Natural killer cell treated with Interleukin-12 subunit alpha and Interleukin-12 subunit beta and Interleukin-15 and Interleukin-18, amount 100 ng/mL, for 72 hours (primary cell): Measurements from ENCODE around the gene MAP7D1. TPM values are rescaled to one million over a fixed set of nuclear protein-coding genes. Genes with fewer than 3 reads are reported as not detected.

Source experiments
- ATAC-seq, 2 donors: fragments of 150-1000 bp; cut with Tn5 transposase in 1 of 2; sonication (Bioruptor Pico), chemical (Tn5 transposase) in 1 of 2; 2 replicates each; pipeline ENCODE4 v1.10.0; 2021
- DNase-seq: peaks from one replicate; pipeline ENCODE4 v3.0.0; 2022; ENCODE audit warnings: low spot score
- H3K27ac Mint-ChIP-seq, 2 donors: 1 replicate in 1 of 2; 2 replicates in 1 of 2; pipeline ENCODE4 v1.8.0; 2022; ENCODE audit warnings: mixed read lengths in 2 of 2, mild to moderate bottlenecking in 1 of 2, moderate library complexity in 1 of 2
- H3K27me3 Mint-ChIP-seq, 2 donors: 1 replicate in 1 of 2; 2 replicates in 1 of 2; pipeline ENCODE4 v1.8.0; 2022; ENCODE audit warnings: mixed read lengths in 2 of 2
- H3K36me3 Mint-ChIP-seq: one replicate; pipeline ENCODE4 v1.8.0; 2022; ENCODE audit warnings: mixed read lengths
- H3K4me1 Mint-ChIP-seq, 2 donors: 1 replicate in 1 of 2; 2 replicates in 1 of 2; pipeline ENCODE4 v1.8.0; 2022; ENCODE audit warnings: low read depth in 2 of 2, mixed read lengths in 2 of 2, mild to moderate bottlenecking in 1 of 2
- H3K4me3 Mint-ChIP-seq: one replicate; pipeline ENCODE4 v1.8.0; 2022; ENCODE audit warnings: mixed read lengths
- H3K9me3 Mint-ChIP-seq: 2 replicates; pipeline ENCODE4 v1.8.0; 2022; ENCODE audit warnings: mixed read lengths
- total RNA-seq, 2 donors: library from RNA; stranded (reverse); gene quantifications; one replicate each; pipeline ENCODE4 v1.2.3, GENCODE V29; 2022

Gene MAP7D1
- total RNA-seq, 2 donors from 2014 or later = 153 to 196 TPM

- no peak overlapping the region for H3K4me3 Mint-ChIP-seq
- peaks cover 0 to 4% of the 10 kb centered on the region in 2 donors for H3K4me1 Mint-ChIP-seq
- H3K27me3 Mint-ChIP-seq = no peaks in the 10 kb centered on the region
- H3K9me3 Mint-ChIP-seq = no peaks in the 10 kb centered on the region
- peak; percentile 68 to 73 for ATAC-seq
- peaks cover 5% of the 10 kb centered on the region for H3K36me3 Mint-ChIP-seq
- H3K27ac Mint-ChIP-seq = no peak overlapping the region
- DNase-seq = no peak
Measured at GRCh38 chr1:36134505-36135329, 21.2 kb upstream of the MAP7D1 start.

- Mint-ChIP-seq H3K4me1 (peaks cover 0 to 7% of the 10 kb centered on the region in 2 donors), H3K36me3 (peaks cover 5% of the 10 kb centered on the region), H3K9me3 (no peaks in the 10 kb centered on the region), H3K4me3 (no peak overlapping the region), H3K27ac (no peak overlapping the region), H3K27me3 (no peaks in the 10 kb centered on the region)
- no peak for ATAC-seq
- no peak for DNase-seq
Measured at GRCh38 chr1:36135330-36135667, 20.7 kb upstream of the MAP7D1 start.

- Mint-ChIP-seq H3K4me3 (no peak overlapping the region), H3K27me3 (no peaks in the 10 kb centered on the region), H3K27ac (no peak overlapping the region), H3K4me1 (peaks cover 0 to 7% of the 10 kb centered on the region in 2 donors), H3K36me3 (peaks cover 5% of the 10 kb centered on the region), H3K9me3 (no peaks in the 10 kb centered on the region)
- ATAC-seq (no peak), DNase-seq (no peak)
Measured at GRCh38 chr1:36135796-36136195, 20.2 kb upstream of the MAP7D1 start.

- H3K27ac Mint-ChIP-seq = no peak overlapping the region
- no peak for ATAC-seq
- no peaks in the 10 kb centered on the region for H3K27me3 Mint-ChIP-seq
- peaks cover 5% of the 10 kb centered on the region for H3K36me3 Mint-ChIP-seq
- no peaks in the 10 kb centered on the region for H3K9me3 Mint-ChIP-seq
- no peak overlapping the region for H3K4me3 Mint-ChIP-seq
- peaks cover 0 to 7% of the 10 kb centered on the region in 2 donors for H3K4me1 Mint-ChIP-seq
- DNase-seq = no peak
Measured at GRCh38 chr1:36136535-36136934, 19.4 kb upstream of the MAP7D1 start.

GRCh38 chr1:36137226-36137625 lies 18.7 kb upstream of the MAP7D1 start:
- H3K27me3 Mint-ChIP-seq = no peaks in the 10 kb centered on the region
- no peaks in the 10 kb centered on the region for H3K9me3 Mint-ChIP-seq
- H3K4me3 Mint-ChIP-seq = no peak overlapping the region
- peaks cover 5% of the 10 kb centered on the region for H3K36me3 Mint-ChIP-seq
- no peak for DNase-seq
- peaks cover 0 to 7% of the 10 kb centered on the region in 2 donors for H3K4me1 Mint-ChIP-seq
- no peak overlapping the region for H3K27ac Mint-ChIP-seq
- ATAC-seq = no peak

GRCh38 chr1:36137776-36138175 lies 18.2 kb upstream of the MAP7D1 start:
- Mint-ChIP-seq H3K9me3 (no peaks in the 10 kb centered on the region), H3K4me1 (peaks cover 0 to 7% of the 10 kb centered on the region in 2 donors), H3K4me3 (no peak overlapping the region), H3K27me3 (no peaks in the 10 kb centered on the region), H3K36me3 (peaks cover 5% of the 10 kb centered on the region), H3K27ac (no peak overlapping the region)
- DNase-seq (no peak), ATAC-seq (no peak)

- Mint-ChIP-seq H3K36me3 (peaks cover 5% of the 10 kb centered on the region), H3K27ac (peak overlapping the region in 1 of 2 donors; percentile 3)
Measured at GRCh38 chr1:36139521-36139920, 16.4 kb upstream of the MAP7D1 start.

GRCh38 chr1:36142121-36142520 lies 13.8 kb upstream of the MAP7D1 start:
- peak overlapping the region in 1 of 2 donors; percentile 10 for H3K27ac Mint-ChIP-seq
- DNase-seq = no peak
- H3K4me1 Mint-ChIP-seq = peaks cover 15 to 18% of the 10 kb centered on the region in 2 donors
- H3K9me3 Mint-ChIP-seq = no peaks in the 10 kb centered on the region
- H3K27me3 Mint-ChIP-seq = no peaks in the 10 kb centered on the region
- H3K4me3 Mint-ChIP-seq = no peak overlapping the region
- peaks cover 5% of the 10 kb centered on the region for H3K36me3 Mint-ChIP-seq
- ATAC-seq = no peak

More at GRCh38 chr1:36139521-36139920, 16.4 kb upstream of the MAP7D1 start:
- Mint-ChIP-seq H3K4me1 (peaks cover 10 to 15% of the 10 kb centered on the region in 2 donors), H3K27me3 (no peaks in the 10 kb centered on the region), H3K9me3 (no peaks in the 10 kb centered on the region), H3K4me3 (no peak overlapping the region)
- no peak for ATAC-seq
- no peak for DNase-seq

- ATAC-seq (no peak), DNase-seq (no peak)
- peaks cover 24 to 25% of the 10 kb centered on the region in 2 donors for H3K4me1 Mint-ChIP-seq
- H3K9me3 Mint-ChIP-seq = no peaks in the 10 kb centered on the region
- no peak overlapping the region for H3K27ac Mint-ChIP-seq
- H3K36me3 Mint-ChIP-seq = peaks cover 5% of the 10 kb centered on the region
- no peaks in the 10 kb centered on the region for H3K27me3 Mint-ChIP-seq
- no peak overlapping the region for H3K4me3 Mint-ChIP-seq
Measured at GRCh38 chr1:36143424-36143823, 12.5 kb upstream of the MAP7D1 start.

GRCh38 chr1:36144413-36144812 lies 11.5 kb upstream of the MAP7D1 start:
- Mint-ChIP-seq H3K4me1 (peaks cover 26 to 30% of the 10 kb centered on the region in 2 donors), H3K27ac (no peak overlapping the region), H3K27me3 (no peaks in the 10 kb centered on the region), H3K4me3 (no peak overlapping the region), H3K36me3 (peaks cover 4% of the 10 kb centered on the region), H3K9me3 (no peaks in the 10 kb centered on the region)
- no peak for ATAC-seq
- DNase-seq = no peak

GRCh38 chr1:36148821-36149236 lies 7.1 kb upstream of the MAP7D1 start:
- H3K4me1 Mint-ChIP-seq = peaks cover 50 to 55% of the 10 kb centered on the region in 2 donors
- no peaks in the 10 kb centered on the region for H3K36me3 Mint-ChIP-seq
- ATAC-seq (no peak), DNase-seq (no peak)
- H3K4me3 Mint-ChIP-seq = peak overlapping the region; percentile 94
- peak overlapping the region; percentile 92 to 97 for H3K27ac Mint-ChIP-seq
- no peaks in the 10 kb centered on the region for H3K9me3 Mint-ChIP-seq
- H3K27me3 Mint-ChIP-seq = no peaks in the 10 kb centered on the region

- H3K9me3 Mint-ChIP-seq = no peaks in the 10 kb centered on the region
- H3K27me3 Mint-ChIP-seq = no peaks in the 10 kb centered on the region
- ATAC-seq (peak; percentile 97), DNase-seq (peak; percentile 100)
- no peaks in the 10 kb centered on the region for H3K36me3 Mint-ChIP-seq
- H3K4me3 Mint-ChIP-seq = peak within 1 kb of the TSS; percentile 94
- peaks cover 56% of the 10 kb centered on the region in 2 donors for H3K4me1 Mint-ChIP-seq
- peak within 1 kb of the TSS; percentile 92 to 97 for H3K27ac Mint-ChIP-seq
Measured at GRCh38 chr1:36149237-36149972, 6.6 kb upstream of the MAP7D1 start, which contains the start of gene TRAPPC3. Gene TRAPPC3, minus strand, starts transcription at chr1:36149486. Its CDS starts 108 bp downstream, at chr1:36149378.

GRCh38 chr1:36149973-36150295 lies 6.0 kb upstream of the MAP7D1 start:
- no peak for ATAC-seq
- no peaks in the 10 kb centered on the region for H3K36me3 Mint-ChIP-seq
- DNase-seq = no peak
- peak overlapping the region; percentile 92 to 97 for H3K27ac Mint-ChIP-seq
- H3K4me3 Mint-ChIP-seq = peak overlapping the region; percentile 94
- no peaks in the 10 kb centered on the region for H3K27me3 Mint-ChIP-seq
- H3K4me1 Mint-ChIP-seq = peaks cover 59 to 60% of the 10 kb centered on the region in 2 donors
- H3K9me3 Mint-ChIP-seq = no peaks in the 10 kb centered on the region
